Omental fat pad (tissue), 4 donors: ENCODE results near the gene ANXA2R. TPM values are rescaled to one million over a fixed set of nuclear protein-coding genes. Genes with fewer than 3 reads are reported as not detected.

Experiments
- ATAC-seq: fragments of 150-250 bp; one replicate; pipeline ENCODE4 v1.9.1; 2016; ENCODE audit warnings: mild to moderate bottlenecking, moderate library complexity; ENCODE audit not compliant: low FRiP score
- DNase-seq: peaks from one replicate; pipeline ENCODE4 v3.0.0-alpha.2; 2019; ENCODE audit warnings: low spot score
- total RNA-seq, 4 donors: library from RNA; depleted of rRNA; stranded (reverse); fragments of >200 nt; gene quantifications; one replicate each; pipeline ENCODE4 v1.1.0, GENCODE V29; 2016
- TF ChIP-seq, protein P1 (sequence below), 3 donors: fragments of 450-650 bp; IDR thresholded peaks; one replicate each; pipeline ENCODE4 v1.5.1; 2016 to 2017; ENCODE audit warnings: antibody characterized with exemption in 3 of 3, mild to moderate bottlenecking in 3 of 3, moderate library complexity in 2 of 3

The ANXA2R gene
- total RNA-seq, 4 donors from 2014 or later: 1.5 to 5.5 (median 3.4) TPM

DNA sequence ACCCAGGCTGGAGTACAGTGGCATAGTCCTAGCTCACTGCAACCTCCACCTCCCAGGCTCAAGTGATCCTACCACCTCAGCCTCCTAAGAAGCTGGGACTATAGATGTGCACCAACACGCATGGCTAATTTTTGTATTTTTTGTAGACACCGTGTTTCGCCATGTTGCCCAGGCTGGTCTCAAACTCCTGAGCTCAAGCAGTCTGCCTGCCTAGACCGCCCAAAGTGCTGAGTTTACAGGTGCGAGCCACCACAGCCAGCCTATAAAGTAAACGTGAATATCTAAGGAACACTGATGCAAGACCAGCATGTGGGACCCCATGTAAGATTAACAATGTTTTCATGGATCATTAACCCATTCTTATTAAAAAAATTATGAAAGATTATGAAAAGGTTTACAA, 15.9 kb downstream of the ANXA2R start:
- ATAC-seq (no peak), DNase-seq (no peak)

DNA sequence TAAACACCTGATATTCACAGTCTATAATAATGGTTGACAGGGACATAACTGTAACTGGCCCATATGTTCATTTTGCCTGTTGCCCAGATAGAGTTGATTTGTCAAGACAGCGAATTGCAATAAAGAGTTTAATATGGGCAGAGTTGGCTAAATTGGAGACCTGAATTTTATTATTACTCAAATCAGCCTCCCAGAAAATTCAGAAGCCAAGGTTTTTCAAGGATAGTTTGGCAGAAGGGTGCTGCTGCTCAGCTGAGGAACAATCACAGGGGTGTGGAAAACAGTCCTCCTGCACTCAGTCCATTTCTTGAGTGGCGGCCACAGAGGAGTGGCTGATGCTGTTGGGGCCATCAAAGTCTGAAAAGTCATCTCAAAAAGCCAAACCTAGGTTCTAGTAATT, 19.0 kb downstream of the ANXA2R start:
- no peak for ATAC-seq
- DNase-seq: no peak
- TF ChIP-seq, protein P1, sequence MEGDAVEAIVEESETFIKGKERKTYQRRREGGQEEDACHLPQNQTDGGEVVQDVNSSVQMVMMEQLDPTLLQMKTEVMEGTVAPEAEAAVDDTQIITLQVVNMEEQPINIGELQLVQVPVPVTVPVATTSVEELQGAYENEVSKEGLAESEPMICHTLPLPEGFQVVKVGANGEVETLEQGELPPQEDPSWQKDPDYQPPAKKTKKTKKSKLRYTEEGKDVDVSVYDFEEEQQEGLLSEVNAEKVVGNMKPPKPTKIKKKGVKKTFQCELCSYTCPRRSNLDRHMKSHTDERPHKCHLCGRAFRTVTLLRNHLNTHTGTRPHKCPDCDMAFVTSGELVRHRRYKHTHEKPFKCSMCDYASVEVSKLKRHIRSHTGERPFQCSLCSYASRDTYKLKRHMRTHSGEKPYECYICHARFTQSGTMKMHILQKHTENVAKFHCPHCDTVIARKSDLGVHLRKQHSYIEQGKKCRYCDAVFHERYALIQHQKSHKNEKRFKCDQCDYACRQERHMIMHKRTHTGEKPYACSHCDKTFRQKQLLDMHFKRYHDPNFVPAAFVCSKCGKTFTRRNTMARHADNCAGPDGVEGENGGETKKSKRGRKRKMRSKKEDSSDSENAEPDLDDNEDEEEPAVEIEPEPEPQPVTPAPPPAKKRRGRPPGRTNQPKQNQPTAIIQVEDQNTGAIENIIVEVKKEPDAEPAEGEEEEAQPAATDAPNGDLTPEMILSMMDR (IDR thresholded peaks at IDR 0.05): no peak

More for the DNA sequence above, 15.9 kb downstream of the ANXA2R start:
- TF ChIP-seq, protein P1 (IDR thresholded peaks at IDR 0.05): no peak

DNA sequence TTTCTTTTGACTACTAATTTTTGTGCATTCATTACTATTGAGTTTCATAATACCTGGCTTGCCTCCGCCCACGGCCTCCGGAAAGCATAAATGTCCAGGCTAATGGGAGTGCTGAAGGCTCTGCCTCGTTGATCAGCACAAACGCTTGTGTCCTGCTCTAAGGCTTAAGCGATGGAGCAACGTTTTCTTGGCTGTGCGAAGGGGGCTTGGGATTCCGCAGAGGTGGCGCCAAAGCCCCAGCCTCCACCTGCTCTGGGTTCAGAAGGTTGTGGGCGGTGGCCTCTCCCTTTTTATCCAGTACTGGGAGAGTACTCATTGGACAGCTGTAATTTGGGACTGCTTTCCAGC, 19.7 kb downstream of the ANXA2R start:
- DNase-seq: no peak
- no peak for ATAC-seq
- TF ChIP-seq, protein P1 (IDR thresholded peaks at IDR 0.05): no peak

DNA sequence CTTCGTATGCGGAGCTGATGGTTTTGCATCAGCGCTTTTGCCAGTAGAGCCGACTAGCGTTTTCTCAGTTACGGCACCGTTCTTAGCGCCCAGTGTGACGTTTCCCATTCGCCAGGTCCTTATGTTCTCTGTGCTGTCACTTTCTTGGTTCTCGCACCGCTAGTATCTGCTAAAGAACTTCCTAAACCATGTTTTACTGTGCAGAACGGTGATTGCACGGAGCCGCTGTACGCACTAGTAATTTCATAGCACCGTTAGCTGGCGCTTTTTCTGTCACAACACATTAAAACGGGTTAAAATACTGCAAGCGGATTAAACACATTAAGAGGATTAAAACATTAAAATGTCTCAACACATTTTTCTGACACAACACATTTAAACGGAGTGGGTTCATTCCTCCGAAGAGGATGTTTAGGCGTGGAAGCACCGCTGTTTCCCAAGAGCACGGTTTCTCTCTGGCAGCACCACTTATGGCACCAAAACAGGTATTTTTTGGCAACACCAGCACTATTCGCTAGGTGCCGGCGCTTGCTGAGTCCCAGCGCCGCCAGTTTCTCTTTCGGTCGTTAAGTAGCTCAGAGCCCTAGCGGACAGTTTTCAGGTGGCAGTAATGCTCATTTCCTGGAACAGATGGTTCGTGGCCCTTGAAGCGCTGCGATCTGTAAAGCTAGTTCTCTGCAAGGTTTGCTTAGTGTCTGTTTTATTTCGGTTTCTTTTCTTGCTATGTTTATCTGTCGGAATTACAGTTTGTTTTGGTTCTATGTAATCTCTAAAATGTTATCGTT, 20.3 kb downstream of the ANXA2R start:
- TF ChIP-seq, protein P1 (IDR thresholded peaks at IDR 0.05): no peak
- no peak for ATAC-seq
- no peak for DNase-seq

DNA sequence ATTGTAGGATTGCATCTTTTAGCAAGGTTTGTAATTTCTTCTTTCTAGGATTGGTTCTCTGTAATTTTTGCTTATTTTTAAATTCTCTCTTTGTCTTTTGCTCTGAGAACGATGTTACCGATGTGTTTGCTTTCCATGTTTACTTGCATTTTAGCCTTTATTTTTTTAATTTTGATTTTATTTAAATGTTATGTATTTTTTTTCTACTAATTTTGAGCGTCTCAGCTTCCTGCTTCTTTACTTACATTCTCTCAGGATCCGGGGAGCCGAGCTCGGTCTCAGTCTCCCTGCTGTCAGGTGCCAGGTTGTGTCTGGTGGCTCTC, 20.9 kb downstream of the ANXA2R start:
- TF ChIP-seq, protein P1 (IDR thresholded peaks at IDR 0.05): no peak
- no peak for DNase-seq
- ATAC-seq: no peak

DNA sequence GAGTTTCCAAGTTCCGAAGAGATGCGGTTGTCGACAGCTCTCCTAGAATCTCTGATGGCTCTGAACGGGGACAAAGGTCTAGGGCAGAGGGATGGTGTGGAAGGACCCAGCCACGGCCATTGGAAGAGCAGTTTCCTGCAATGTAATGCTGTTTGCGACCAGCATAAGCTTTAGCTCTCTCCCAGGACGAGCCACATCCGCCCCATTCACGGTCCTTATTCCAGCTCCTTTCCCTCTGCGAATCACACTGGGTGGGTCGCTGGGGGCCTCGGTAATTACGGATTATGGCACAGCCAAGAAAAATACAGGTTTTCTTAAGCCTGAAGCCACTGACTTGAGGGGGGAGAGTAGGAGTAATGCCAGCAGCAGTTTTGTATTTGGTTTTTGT, 22.7 kb downstream of the ANXA2R start:
- TF ChIP-seq, protein P1 (IDR thresholded peaks at IDR 0.05): no peak
- ATAC-seq: peak; percentile 15
- DNase-seq: no peak

DNA sequence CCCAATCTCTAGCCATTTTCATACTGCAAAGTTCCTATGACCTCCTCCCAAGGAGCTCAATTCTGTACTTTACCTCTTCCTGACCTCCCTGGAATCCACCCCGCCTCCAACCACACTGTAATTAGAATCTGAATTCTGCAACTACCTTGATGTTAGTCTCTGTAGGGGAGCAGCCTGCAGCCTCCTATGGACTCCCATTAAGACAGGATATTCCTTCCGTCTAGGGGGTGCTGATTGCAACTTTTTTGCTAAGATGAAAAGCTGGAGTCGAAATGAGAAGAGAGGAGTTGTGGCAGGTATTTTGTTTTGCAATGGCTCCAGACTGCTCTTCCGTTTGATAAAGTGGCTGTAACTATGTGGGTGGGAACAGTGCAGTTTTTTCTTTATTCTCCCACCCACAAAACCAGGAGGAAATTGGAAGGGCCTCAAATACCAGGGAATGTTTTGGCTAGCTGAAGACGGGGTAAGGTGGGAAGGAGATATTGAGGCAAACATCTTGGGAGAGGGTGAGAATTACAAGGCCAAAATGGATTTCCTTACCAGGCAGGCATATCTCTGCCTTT, 23.8 kb downstream of the ANXA2R start:
- DNase-seq (no peak), ATAC-seq (no peak)
- TF ChIP-seq, protein P1 (IDR thresholded peaks at IDR 0.05): no peak
